HG03066 (cell line): ENCODE measurements around the gene CRYM.
"Not testable (repeated sequence)": the region's sequence is repeated elsewhere in the genome, so short reads cannot be mapped to it uniquely, and the experiment has no call there.

Experiments
- ATAC-seq: cut with Tn5 transposase; IDR thresholded peaks from one replicate; pipeline ENCODE4 v1.9.1; 2021; ENCODE audit warnings: low read depth; ENCODE audit not compliant: unreplicated experiment

CRYM gene

GRCh38 chr16:21281698-21282389 lies 3.8 kb upstream of the CRYM start:
- no peak for ATAC-seq

- ATAC-seq: no peak
These were observed 1.4 kb upstream of the CRYM start for GRCh38 chr16:21279501-21279900.

GRCh38 chr16:21277045-21277926 lies 804 bp downstream of the CRYM start:
- no peak for ATAC-seq

GRCh38 chr16:21276090-21276489 lies 2.0 kb downstream of the CRYM start:
- no peak for ATAC-seq

- no peak for ATAC-seq
These were observed 2.6 kb downstream of the CRYM start for GRCh38 chr16:21275529-21275928.

GRCh38 chr16:21274172-21274726 lies 3.8 kb downstream of the CRYM start:
- peak; percentile 61 for ATAC-seq

GRCh38 chr16:21272763-21273162 lies 5.3 kb downstream of the CRYM start:
- not testable (repeated sequence) for ATAC-seq

- no peak for ATAC-seq
These were observed 5.8 kb downstream of the CRYM start for GRCh38 chr16:21272253-21272652.

GRCh38 chr16:21268236-21268635 lies 9.9 kb downstream of the CRYM start:
- ATAC-seq: no peak

GRCh38 chr16:21267298-21267697 lies 10.8 kb downstream of the CRYM start:
- ATAC-seq: no peak

GRCh38 chr16:21265104-21265837 lies 12.8 kb downstream of the CRYM start:
- ATAC-seq: no peak

- no peak for ATAC-seq
These were observed 13.5 kb downstream of the CRYM start for GRCh38 chr16:21264571-21265036.

GRCh38 chr16:21263640-21264570 lies 14.2 kb downstream of the CRYM start:
- ATAC-seq: peak; percentile 69

GRCh38 chr16:21262779-21263639 lies 15.1 kb downstream of the CRYM start:
- ATAC-seq: no peak

- no peak for ATAC-seq
These were observed 17.0 kb downstream of the CRYM start for GRCh38 chr16:21260870-21261791.

GRCh38 chr16:21257284-21257683 lies 20.8 kb downstream of the CRYM start:
- no peak for ATAC-seq

- no peak for ATAC-seq
These were observed 21.5 kb downstream of the CRYM start for GRCh38 chr16:21256636-21257035.

- ATAC-seq: no peak
These were observed 24.6 kb downstream of the CRYM start for GRCh38 chr16:21253470-21253869.
